Left ventricle myocardium inferior (tissue), 1 donor: ENCODE results near the gene RBBP5. TPM values are rescaled to one million over a fixed set of nuclear protein-coding genes. Genes with fewer than 3 reads are reported as not detected.
A peak's percentile ranks its signal among the peaks of the same experiment; 100 is the strongest.

Experiments used
- DNase-seq: peaks from one replicate; pipeline ENCODE4 v3.0.0-alpha.2; 2020
- H3K27ac ChIP-seq: fragments of 200-600 bp; replicated peaks from 2 replicates; pipeline ENCODE4 v1.8.0; 2021
- H3K27me3 ChIP-seq: fragments of 200-600 bp; 2 replicates; pipeline ENCODE4 v1.8.0; 2021; ENCODE audit warnings: low read depth
- H3K36me3 ChIP-seq: fragments of 200-600 bp; 2 replicates; pipeline ENCODE4 v1.8.0; 2021
- H3K4me1 ChIP-seq: fragments of 200-600 bp; 2 replicates; pipeline ENCODE4 v1.8.0; 2021
- H3K4me3 ChIP-seq: fragments of 200-600 bp; 2 replicates; pipeline ENCODE4 v1.8.0; 2021; ENCODE audit warnings: mild to moderate bottlenecking, moderate library complexity
- H3K9me3 ChIP-seq: fragments of 200-600 bp; replicated peaks from 2 replicates; pipeline ENCODE4 v1.8.0; 2021
- CTCF ChIP-seq: fragments of 200-600 bp; IDR thresholded peaks from 2 replicates; pipeline ENCODE4 v1.8.0; 2021; ENCODE audit warnings: antibody characterized with exemption, mild to moderate bottlenecking, borderline replicate concordance
- intact Hi-C: fragments of 100-400 bp; cut with micrococcal nuclease; formaldehyde crosslinking; loops from one replicate; pipeline ENCODE4 v1.11.0; 2022
- total RNA-seq: library from RNA; stranded (reverse); fragmentation: NEBNext Ultra II Directional; extraction: Animal tissue kit (Norgen Biotek cat#: 25700); gene quantifications from one replicate; pipeline ENCODE4 v1.2.1, GENCODE V29; 2021
- donor health status: DM: no; HTN: yes; CAD: no; lungs with severe emphysema.

The RBBP5 gene
- total RNA-seq, 1 donor from 2014 or later = 10.3 TPM

- no peak for TF ChIP-seq CTCF
- Histone ChIP-seq H3K27me3 (peaks cover 87% of the 10 kb centered on the region), H3K27ac (no peak overlapping the region), H3K36me3 (no peaks in the 10 kb centered on the region), H3K9me3 (no peaks in the 10 kb centered on the region), H3K4me1 (peaks cover 9% of the 10 kb centered on the region), H3K4me3 (no peak overlapping the region)
- intact Hi-C loops = no loop called here
- DNase-seq = no peak
These were observed 76.6 kb downstream of the RBBP5 start for GRCh38 chr1:205045146-205045545.

GRCh38 chr1:205044741-205045140, 77.0 kb downstream of the RBBP5 start:
- peaks cover 91% of the 10 kb centered on the region for H3K27me3 ChIP-seq
- H3K9me3 ChIP-seq = no peaks in the 10 kb centered on the region
- no peak for DNase-seq
- no peak overlapping the region for H3K27ac ChIP-seq
- H3K36me3 ChIP-seq = no peaks in the 10 kb centered on the region
- H3K4me1 ChIP-seq = peaks cover 9% of the 10 kb centered on the region
- intact Hi-C loops = no loop called here
- H3K4me3 ChIP-seq = no peak overlapping the region
- no peak for TF ChIP-seq CTCF

- TF ChIP-seq CTCF = no peak
- DNase-seq = no peak
- H3K4me3 ChIP-seq = peak overlapping the region; percentile 33
- H3K27me3 ChIP-seq = peaks cover 88% of the 10 kb centered on the region
- H3K4me1 ChIP-seq = peaks cover 9% of the 10 kb centered on the region
- no peaks in the 10 kb centered on the region for H3K36me3 ChIP-seq
- H3K27ac ChIP-seq = no peak overlapping the region
- no peaks in the 10 kb centered on the region for H3K9me3 ChIP-seq
- intact Hi-C loops = no loop called here
These were observed 77.9 kb downstream of the RBBP5 start for GRCh38 chr1:205043866-205044265.

- no peak for TF ChIP-seq CTCF
- H3K27me3 ChIP-seq = peaks cover 82% of the 10 kb centered on the region
- H3K9me3 ChIP-seq = no peaks in the 10 kb centered on the region
- H3K27ac ChIP-seq = no peak within 1 kb of the TSS
- H3K4me1 ChIP-seq = peaks cover 9% of the 10 kb centered on the region
- no peaks in the 10 kb centered on the region for H3K36me3 ChIP-seq
- peak within 1 kb of the TSS; percentile 33 for H3K4me3 ChIP-seq
- intact Hi-C loops = no loop called here
- DNase-seq = no peak
These were observed 78.6 kb downstream of the RBBP5 start, which contains the start of gene CNTN2 for GRCh38 chr1:205042911-205043806. Gene CNTN2, plus strand, starts transcription at chr1:205043212. Its CDS starts 9,974 bp downstream, at chr1:205053186.

GRCh38 chr1:205041998-205042910, 79.5 kb downstream of the RBBP5 start:
- Histone ChIP-seq H3K4me1 (peaks cover 9% of the 10 kb centered on the region), H3K9me3 (no peaks in the 10 kb centered on the region), H3K27me3 (peaks cover 73% of the 10 kb centered on the region), H3K27ac (no peak overlapping the region), H3K4me3 (no peak overlapping the region), H3K36me3 (no peaks in the 10 kb centered on the region)
- no peak for DNase-seq
- no peak for TF ChIP-seq CTCF
- intact Hi-C loops = no loop called here
